IMR-90 (cell line): Measurements from ENCODE around the gene ZNF423. TPM values are rescaled to one million over a fixed set of nuclear protein-coding genes. Genes with fewer than 3 reads are reported as not detected.

Experiments used
- ATAC-seq: fragments of 200-7000 bp; cut with Tn5 transposase; 2 replicates; pipeline ENCODE4 v1.9.1; 2020; ENCODE audit warnings: low read depth, mild to moderate bottlenecking, moderate library complexity
- BruUV-seq: library from RNA; stranded (reverse); fragments of 400-500 nt; replicated peaks from 2 replicates; lab custom pipeline; 2021; lab: Mats Ljungman, UMichigan
- CTCF ChIA-PET: fragments of 300-600 bp; formaldehyde crosslinking; extraction: SDS; loops from one replicate; lab custom pipeline; 2021; ENCODE audit warnings: antibody characterized with exemption; lab: Yijun Ruan, JAX
- POLR2A ChIA-PET: fragments of 300-600 bp; sonication (Branson Sonifier 250); formaldehyde crosslinking; loops from one replicate; lab custom pipeline; 2022; ENCODE audit warnings: antibody characterized with exemption; ENCODE audit not compliant: unreplicated experiment; lab: Charles Lee
- DNase-seq: peaks from one replicate; pipeline ENCODE4 v3.0.0; 2013
- H2AFZ ChIP-seq: replicated peaks from 2 replicates; pipeline ENCODE3; 2013; ENCODE audit warnings: low read length, mild to moderate bottlenecking; ENCODE audit not compliant: poor library complexity
- H2AK5ac ChIP-seq: 2 replicates; pipeline ENCODE4 v1.6.1; 2013; ENCODE audit warnings: low read depth, low read length, inconsistent platforms
- H2AK9ac ChIP-seq: replicated peaks from 2 replicates; pipeline ENCODE3; 2013; ENCODE audit warnings: mild to moderate bottlenecking, low read depth, low read length, moderate library complexity; ENCODE audit not compliant: poor library complexity
- H2BK120ac ChIP-seq: 2 replicates; pipeline ENCODE4 v1.6.1; 2013; ENCODE audit warnings: low read depth, low read length, inconsistent platforms
- H2BK15ac ChIP-seq: 3 replicates; pipeline ENCODE4 v1.6.1; 2013; ENCODE audit warnings: low read depth, low read length, inconsistent platforms
- H2BK20ac ChIP-seq: 2 replicates; pipeline ENCODE4 v1.6.1; 2013; ENCODE audit warnings: low read depth, mild to moderate bottlenecking, inconsistent platforms, low read length, moderate library complexity
- H2BK5ac ChIP-seq: 2 replicates; pipeline ENCODE4 v1.6.1; 2013; ENCODE audit warnings: mild to moderate bottlenecking, low read depth, low read length, inconsistent platforms; ENCODE audit not compliant: poor library complexity, severe bottlenecking
- H3K14ac ChIP-seq: replicated peaks from 2 replicates; pipeline ENCODE4 v1.6.1; 2013; ENCODE audit warnings: low read depth, low read length, inconsistent platforms
- H3K18ac ChIP-seq: 2 replicates; pipeline ENCODE4 v1.6.1; 2013; ENCODE audit warnings: low read depth, low read length, control low read depth
- H3K23ac ChIP-seq: 2 replicates; pipeline ENCODE4 v1.6.1; 2013; ENCODE audit warnings: low read depth, low read length, inconsistent platforms
- H3K27ac ChIP-seq: 2 replicates; pipeline ENCODE4 v1.5.1; 2013; ENCODE audit warnings: mild to moderate bottlenecking, control low read depth, low read length; ENCODE audit not compliant: insufficient read depth
- H3K27me3 ChIP-seq: 2 replicates; pipeline ENCODE4 v1.6.1; 2013; ENCODE audit warnings: low read length; ENCODE audit not compliant: control insufficient read depth, insufficient read depth
- H3K36me3 ChIP-seq: 2 replicates; pipeline ENCODE4 v1.6.1; 2013; ENCODE audit warnings: low read length, mixed read lengths; ENCODE audit not compliant: control insufficient read depth, insufficient read depth
- H3K4ac ChIP-seq: 2 replicates; pipeline ENCODE4 v1.6.1; 2013; ENCODE audit warnings: low read depth, low read length, inconsistent platforms
- H3K4me1 ChIP-seq: 2 replicates; pipeline ENCODE4 v1.6.1; 2013; ENCODE audit warnings: low read length, mixed read lengths; ENCODE audit not compliant: control insufficient read depth, insufficient read depth
- H3K4me2 ChIP-seq: 2 replicates; pipeline ENCODE4 v1.6.1; 2013; ENCODE audit warnings: low read depth, mild to moderate bottlenecking, control low read depth, low read length, moderate library complexity
- H3K4me3 ChIP-seq: 2 replicates; pipeline ENCODE4 v1.5.1; 2013; ENCODE audit warnings: low read depth, mild to moderate bottlenecking, control low read depth, low read length, moderate library complexity; ENCODE audit not compliant: insufficient read depth
- H3K56ac ChIP-seq: 2 replicates; pipeline ENCODE4 v1.6.1; 2013; ENCODE audit warnings: low read length, inconsistent platforms; ENCODE audit not compliant: insufficient read depth; ENCODE audit errors: extremely low read depth
- H3K79me1 ChIP-seq, 2 experiments: 2 replicates each; pipeline ENCODE4 v1.6.1; 2013; ENCODE audit warnings: low read length in 2 of 2, inconsistent platforms in 1 of 2, low read depth in 1 of 2
- H3K9ac ChIP-seq: 2 replicates; pipeline ENCODE4 v1.6.1; 2013; ENCODE audit warnings: low read depth, low read length, control low read depth
- H3K9me1 ChIP-seq: 2 replicates; pipeline ENCODE4 v1.6.1; 2013; ENCODE audit warnings: low read length, inconsistent platforms; ENCODE audit not compliant: insufficient read depth
- H3K9me3 ChIP-seq: 2 replicates; pipeline ENCODE4 v1.6.1; 2013; ENCODE audit warnings: low read length; ENCODE audit not compliant: control insufficient read depth, insufficient read depth
- H4K20me1 ChIP-seq: 2 replicates; pipeline ENCODE4 v1.6.1; 2013; ENCODE audit warnings: low read length, inconsistent platforms; ENCODE audit not compliant: insufficient read depth
- H4K5ac ChIP-seq: 2 replicates; pipeline ENCODE4 v1.6.1; 2013; ENCODE audit warnings: mild to moderate bottlenecking, low read depth, low read length, control low read depth
- H4K8ac ChIP-seq, 2 experiments: 2 replicates each; pipeline ENCODE4 v1.6.1; 2013; ENCODE audit warnings: low read depth in 2 of 2, low read length in 2 of 2, control low read depth in 1 of 2, inconsistent platforms in 1 of 2
- H4K91ac ChIP-seq: 2 replicates; pipeline ENCODE4 v1.6.1; 2013; ENCODE audit warnings: low read depth, low read length, inconsistent platforms; ENCODE audit not compliant: insufficient read depth
- BHLHE40 ChIP-seq: fragments of 150-350 bp; IDR thresholded peaks from 2 replicates; pipeline ENCODE4 v1.6.1; 2016; ENCODE audit warnings: mild to moderate bottlenecking, low read depth, low read length
- MAFK ChIP-seq: IDR thresholded peaks from 2 replicates; pipeline ENCODE4 v1.6.1; 2012; ENCODE audit warnings: low read depth, low read length, improper control_type of control experiment
- MAZ ChIP-seq: IDR thresholded peaks from 2 replicates; pipeline ENCODE4 v1.6.1; 2012; ENCODE audit warnings: low read depth, mild to moderate bottlenecking, low read length, improper control_type of control experiment, moderate library complexity, borderline replicate concordance
- POLR2A ChIP-seq: IDR thresholded peaks from 2 replicates; pipeline ENCODE4 v1.6.1; 2012; ENCODE audit warnings: mild to moderate bottlenecking, low read depth, low read length
- SMC3 ChIP-seq: fragments of 150-350 bp; IDR thresholded peaks from 2 replicates; pipeline ENCODE4 v1.6.1; 2016; ENCODE audit warnings: low read depth, mild to moderate bottlenecking, antibody characterized with exemption, low read length, moderate library complexity
- WGBS, 2 experiments: methylation state at CpG; one replicate each; pipeline versions ENCODE4 v1.1.5 to v1.1.7; 2013; ENCODE audit warnings: missing lambda C conversion rate in 2 of 2; ENCODE audit not compliant: insufficient read length in 1 of 2; ENCODE audit errors: extremely low coverage in 2 of 2; 5-methylcytosine and 5-hydroxymethylcytosine counted together
- dilution Hi-C: fragments of 300-500 bp; cut with HindIII; formaldehyde crosslinking; loops from one replicate; pipeline ENCODE4 v1.14.3; 2018; ENCODE audit warnings: low sequenced_read_pairs; ENCODE audit not compliant: unreplicated experiment
- in situ Hi-C: fragments of 300-500 bp; cut with MboI; formaldehyde crosslinking; loops from 3 replicates; pipeline ENCODE4 v1.14.3; 2019; ENCODE audit warnings: low sequenced_read_pairs, inconsistent platforms, mixed read lengths
- intact Hi-C: fragments of 100-400 bp; cut with micrococcal nuclease; formaldehyde crosslinking; loops from 2 replicates; pipeline ENCODE4 v1.10.0; 2022
- polyA plus RNA-seq, 3 experiments: library from polyadenylated mRNA; depleted of rRNA; stranded (reverse); fragments of >200 nt; gene quantifications; 2 replicates each; pipeline ENCODE4 v1.2.3, GENCODE V29; 2012; ENCODE audit warnings: low replicate concordance in 1 of 3
- total RNA-seq: library from RNA; depleted of rRNA; stranded (reverse); fragments of >200 nt; gene quantifications from 2 replicates; pipeline ENCODE4 v1.2.3, GENCODE V29; 2012
- TF ChIP-seq, protein P1 (sequence below): conservative IDR thresholded peaks from 2 replicates; pipeline ENCODE4 v1.5.1; 2012; ENCODE audit warnings: mild to moderate bottlenecking, low read depth, low read length, improper control_type of control experiment

Gene ZNF423
- total and polyA plus RNA-seq, 2 of the 4 experiments (the other 2 are of a cell fraction), result under 0.01 to 0.10 TPM

- no TSS peak for BruUV-seq
- TF ChIP-seq SMC3 (no peak), POLR2A (no peak), MAZ (no peak), MAFK (no peak), BHLHE40 (no peak)
- TF ChIP-seq, protein P1, sequence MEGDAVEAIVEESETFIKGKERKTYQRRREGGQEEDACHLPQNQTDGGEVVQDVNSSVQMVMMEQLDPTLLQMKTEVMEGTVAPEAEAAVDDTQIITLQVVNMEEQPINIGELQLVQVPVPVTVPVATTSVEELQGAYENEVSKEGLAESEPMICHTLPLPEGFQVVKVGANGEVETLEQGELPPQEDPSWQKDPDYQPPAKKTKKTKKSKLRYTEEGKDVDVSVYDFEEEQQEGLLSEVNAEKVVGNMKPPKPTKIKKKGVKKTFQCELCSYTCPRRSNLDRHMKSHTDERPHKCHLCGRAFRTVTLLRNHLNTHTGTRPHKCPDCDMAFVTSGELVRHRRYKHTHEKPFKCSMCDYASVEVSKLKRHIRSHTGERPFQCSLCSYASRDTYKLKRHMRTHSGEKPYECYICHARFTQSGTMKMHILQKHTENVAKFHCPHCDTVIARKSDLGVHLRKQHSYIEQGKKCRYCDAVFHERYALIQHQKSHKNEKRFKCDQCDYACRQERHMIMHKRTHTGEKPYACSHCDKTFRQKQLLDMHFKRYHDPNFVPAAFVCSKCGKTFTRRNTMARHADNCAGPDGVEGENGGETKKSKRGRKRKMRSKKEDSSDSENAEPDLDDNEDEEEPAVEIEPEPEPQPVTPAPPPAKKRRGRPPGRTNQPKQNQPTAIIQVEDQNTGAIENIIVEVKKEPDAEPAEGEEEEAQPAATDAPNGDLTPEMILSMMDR, result no peak
- no peak overlapping the region for H2BK5ac ChIP-seq
- no peak overlapping the region for H3K27ac ChIP-seq
- H4K91ac ChIP-seq, result no peak overlapping the region
- WGBS, 2 experiments, result 100% methylated on average over 1 of the region's 11 CpGs; no CpG with 5 or more reads in 1 of the 2 experiments
- in situ Hi-C loops (no loop called here), dilution Hi-C loops (no loop called here), intact Hi-C loops (no loop called here)
- ChIA-PET CTCF (no interaction called here), POLR2A (no interaction called here)
- DNase-seq (no peak), ATAC-seq (no peak)
- H2AK9ac ChIP-seq, result no peak overlapping the region
- H3K14ac ChIP-seq, result no peak overlapping the region
- no peaks in the 10 kb centered on the region for H3K79me1 ChIP-seq
- no peaks in the 10 kb centered on the region for H3K4me1 ChIP-seq
- no peak overlapping the region for H2AFZ ChIP-seq
- H3K36me3 ChIP-seq, result no peaks in the 10 kb centered on the region
- no peak overlapping the region for H3K56ac ChIP-seq
- no peak overlapping the region for H3K4me3 ChIP-seq
- H4K20me1 ChIP-seq, result no peaks in the 10 kb centered on the region
- H3K18ac ChIP-seq, result no peak overlapping the region
- no peak overlapping the region for H3K23ac ChIP-seq
- no peak overlapping the region for H2BK20ac ChIP-seq
- no peak overlapping the region for H4K5ac ChIP-seq
- peaks cover 10% of the 10 kb centered on the region; the same call in 1 of the 2 replicates for H3K27me3 ChIP-seq
- no peak overlapping the region for H3K4me2 ChIP-seq
- no peak overlapping the region for H2BK15ac ChIP-seq
- no peak overlapping the region for H3K9ac ChIP-seq
- no peak overlapping the region for H2AK5ac ChIP-seq
- no peak overlapping the region for H3K4ac ChIP-seq
- H2BK120ac ChIP-seq, result no peak overlapping the region
- no peaks in the 10 kb centered on the region for H3K9me1 ChIP-seq
- no peak overlapping the region for H4K8ac ChIP-seq
- H3K9me3 ChIP-seq, result no peaks in the 10 kb centered on the region
These were observed 149.1 kb downstream of the ZNF423 start for GRCh38 chr16:49706620-49707355.
